Myocyte (in vitro differentiated cells): ENCODE measurements around the gene HNRNPA3. TPM values are rescaled to one million over a fixed set of nuclear protein-coding genes. Genes with fewer than 3 reads are reported as not detected.
"Not testable (repeated sequence)": the region's sequence is repeated elsewhere in the genome, so short reads cannot be mapped to it uniquely, and the experiment has no call there.

ENCODE experiments used
- DNase-seq: peaks from one replicate; pipeline ENCODE4 v3.0.0-alpha.2; 2012; ENCODE audit warnings: low read depth
- total RNA-seq: library from RNA; depleted of rRNA; stranded (reverse); fragments of >200 nt; gene quantifications from 2 replicates; pipeline ENCODE4 v1.2.3, GENCODE V29; 2014

Gene HNRNPA3
- total RNA-seq, 1 donor from 2014 or later = 29.6 TPM

DNA sequence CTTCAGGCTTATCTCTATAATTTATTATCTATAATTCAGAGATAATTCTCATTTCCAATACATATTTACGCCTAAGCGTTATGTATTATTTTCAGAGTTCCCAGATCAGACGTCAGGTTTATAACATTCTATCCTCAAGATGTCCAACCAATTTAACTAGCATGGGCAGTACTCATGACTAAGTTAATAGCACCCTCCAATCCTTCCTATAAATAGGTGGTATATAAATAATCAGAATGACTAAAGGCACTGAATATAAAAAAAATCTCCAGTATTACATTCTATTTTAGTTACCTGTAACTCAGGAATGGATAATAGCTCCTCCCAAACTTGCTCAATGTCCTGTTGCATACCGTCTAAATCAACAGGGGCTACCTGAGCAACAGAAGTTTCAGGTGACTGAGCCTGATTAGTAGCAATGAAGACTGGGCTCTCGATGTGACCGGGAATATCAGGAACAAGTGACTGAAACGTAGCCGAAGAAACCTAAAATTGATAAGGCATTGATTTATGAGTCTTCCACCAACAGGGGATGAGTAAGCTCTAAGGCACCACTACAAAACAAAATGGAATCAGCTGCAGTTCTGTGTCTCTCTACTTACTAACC lies 19.6 kb downstream of the HNRNPA3 start:
- DNase-seq = no peak

DNA sequence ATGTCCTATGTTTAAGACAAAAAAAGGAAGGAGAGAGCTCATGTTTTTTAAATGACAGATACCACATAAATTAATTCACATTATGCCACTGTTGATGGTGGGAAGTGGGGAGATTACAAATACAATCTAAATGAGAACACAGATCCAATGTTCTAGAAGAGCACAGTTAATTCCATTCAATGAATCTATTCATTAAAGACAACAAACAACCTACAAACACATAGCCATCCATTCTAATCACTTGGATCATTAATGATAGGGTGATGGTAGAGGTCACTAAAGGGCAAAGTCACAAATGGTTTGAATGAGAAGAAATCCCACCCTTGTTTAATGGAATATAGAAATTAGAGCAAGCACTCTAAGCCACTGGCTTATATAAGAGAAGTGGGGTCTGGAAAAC lies 21.7 kb downstream of the HNRNPA3 start:
- no peak for DNase-seq

DNA sequence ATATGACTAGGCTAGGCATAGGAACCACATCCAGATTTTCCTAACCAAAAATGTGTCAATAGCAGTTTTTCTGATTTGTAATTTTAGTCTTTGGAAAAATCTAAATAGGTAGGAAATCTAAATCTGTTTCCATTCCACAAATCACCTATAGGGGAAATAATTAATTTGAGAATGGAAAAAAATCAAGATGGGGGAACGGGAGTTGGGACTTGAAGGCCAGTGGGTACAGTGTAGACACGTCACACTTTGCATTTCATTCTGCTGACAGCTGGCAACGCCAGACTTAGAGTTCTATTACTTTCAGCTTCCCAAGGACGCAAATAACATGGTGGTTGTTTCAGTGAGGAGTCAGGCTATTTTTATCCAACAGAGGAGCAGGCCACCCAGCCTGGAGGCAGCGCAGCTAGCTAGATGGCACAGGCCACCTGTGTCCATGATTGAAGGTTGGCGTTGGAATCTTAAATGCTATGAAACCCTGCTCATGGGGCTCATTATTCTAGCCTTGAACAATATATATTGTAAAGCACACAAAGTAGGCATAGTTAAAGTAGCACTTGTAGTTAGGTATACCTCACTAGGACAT lies 23.4 kb downstream of the HNRNPA3 start:
- peak; percentile 81 for DNase-seq

DNA sequence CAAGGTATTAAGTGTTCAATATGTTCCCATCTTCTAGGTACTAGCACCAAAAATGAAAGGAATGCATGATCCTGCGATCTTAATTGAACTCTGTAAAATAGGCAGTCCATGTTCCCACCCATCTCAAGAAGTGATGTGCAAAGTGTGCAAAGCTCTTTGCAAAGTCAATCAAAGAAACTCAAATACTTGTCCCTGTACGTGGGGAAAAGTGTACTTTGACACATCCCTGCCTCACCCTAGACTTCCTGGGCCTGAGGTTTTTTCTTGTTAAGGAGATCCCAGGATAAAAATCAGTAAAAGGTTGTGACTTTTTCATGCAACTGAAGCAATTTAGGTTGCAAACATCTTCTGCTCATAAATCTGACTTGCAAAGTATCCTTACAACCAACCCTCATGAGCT lies 25.3 kb downstream of the HNRNPA3 start:
- no peak for DNase-seq

DNA sequence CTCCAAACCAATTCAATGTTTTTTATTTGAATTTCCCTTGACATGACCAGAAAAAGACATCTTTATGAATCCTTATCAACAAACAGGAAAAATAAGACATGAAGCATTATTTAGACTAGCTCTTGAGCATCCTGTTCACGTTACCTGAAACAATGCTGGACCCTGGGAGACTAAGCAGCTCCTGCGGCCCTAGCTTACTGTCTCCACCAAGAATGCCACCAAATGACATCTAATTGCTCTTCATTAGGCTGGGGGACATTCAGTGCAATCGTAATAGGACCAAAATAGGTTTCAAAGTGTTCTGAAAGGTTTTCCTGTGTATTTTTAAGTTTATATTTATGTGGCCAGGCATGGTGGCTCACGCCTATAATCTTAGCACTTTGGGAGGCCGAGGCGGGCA lies 26.5 kb downstream of the HNRNPA3 start:
- no peak for DNase-seq

DNA sequence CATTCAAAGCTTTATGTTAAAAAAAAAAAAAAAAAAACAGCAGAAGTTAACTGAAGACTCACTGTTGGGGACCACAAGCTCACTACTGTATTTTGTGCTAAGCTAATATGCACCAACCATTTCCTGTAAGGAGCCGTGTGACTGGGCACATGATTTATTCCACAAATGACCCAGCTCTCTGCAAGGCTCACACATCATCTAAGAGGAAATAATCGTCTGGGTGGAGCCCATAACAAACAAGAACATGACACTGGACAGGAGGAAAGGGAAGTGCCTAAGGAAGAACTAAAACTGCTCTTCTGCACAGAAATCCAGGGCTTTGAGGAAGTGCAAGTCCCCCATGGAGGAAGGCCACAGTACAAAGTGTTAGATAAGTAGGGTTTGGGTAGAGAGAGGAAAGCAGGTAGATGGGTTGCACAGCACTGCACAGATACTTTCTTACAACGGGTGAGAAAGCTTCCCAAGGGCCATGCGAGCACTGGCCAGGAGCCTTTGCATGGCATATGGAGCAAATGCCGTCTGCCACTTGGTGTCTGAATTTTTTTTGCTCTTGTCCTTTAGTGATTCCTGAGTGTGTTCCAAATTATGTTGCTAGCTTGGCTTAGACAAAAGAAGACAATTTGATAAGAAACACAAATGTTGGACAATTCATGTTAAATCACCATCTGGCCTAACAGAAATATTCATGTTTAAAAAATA lies 27.5 kb downstream of the HNRNPA3 start:
- peak; percentile 51 for DNase-seq

DNA sequence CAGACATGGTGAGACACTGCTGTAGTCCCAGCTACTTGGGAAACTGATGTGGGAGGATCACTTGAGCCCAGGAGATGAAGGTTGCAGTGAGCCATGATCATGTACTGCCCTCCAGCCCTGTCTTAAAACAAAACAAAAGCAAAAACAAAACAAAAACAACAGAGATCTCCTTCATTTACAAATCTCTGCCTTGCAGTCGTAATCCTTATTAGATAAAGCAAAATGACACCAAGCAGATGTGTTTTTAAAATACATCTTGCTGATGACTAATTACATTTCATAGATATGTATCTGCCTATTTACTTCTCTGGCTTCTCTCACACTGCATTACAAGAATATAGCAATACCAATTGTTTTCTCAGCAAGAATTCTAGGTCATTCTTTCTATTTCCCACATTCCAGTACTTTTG lies 29.1 kb downstream of the HNRNPA3 start:
- DNase-seq = no peak

DNA sequence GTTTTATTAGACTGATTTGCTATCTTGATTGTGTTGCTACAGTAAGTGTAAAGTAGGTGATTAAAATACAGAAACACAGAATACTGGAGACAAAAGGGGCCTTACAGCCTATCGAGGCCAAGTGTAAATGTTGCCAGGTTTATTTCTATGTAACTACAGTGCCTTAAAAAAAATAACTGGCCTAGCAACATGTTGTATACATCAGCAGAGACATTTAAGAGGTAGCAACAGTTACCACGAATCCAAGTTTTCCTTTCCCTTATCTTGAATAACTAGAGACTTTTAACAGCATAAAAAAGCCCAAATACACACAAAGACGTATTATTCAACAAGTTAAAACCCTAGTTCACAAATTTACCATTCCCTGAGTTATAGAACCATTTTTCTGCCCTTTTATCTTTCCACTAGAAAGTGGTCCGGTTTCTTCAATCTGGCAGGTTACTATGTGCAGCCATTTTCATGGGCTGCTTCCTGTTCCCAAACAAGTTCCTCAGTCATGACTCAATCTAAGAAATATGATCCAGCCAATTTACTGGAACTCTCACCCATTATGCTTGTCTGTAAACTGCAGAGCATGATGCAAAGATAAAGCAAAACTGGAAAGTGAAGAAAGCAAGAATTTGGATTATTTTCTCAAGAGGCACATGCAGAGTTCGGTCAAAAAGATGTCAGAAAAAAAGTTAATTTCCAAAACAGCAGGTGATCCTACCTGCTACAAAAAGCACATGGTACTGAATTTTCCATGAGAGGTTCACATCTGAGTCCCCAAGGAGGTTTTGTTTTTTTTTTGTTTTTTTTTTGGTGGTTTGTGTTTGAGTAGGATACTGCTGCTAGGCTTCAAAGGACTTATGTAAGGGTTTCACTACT lies 29.8 kb downstream of the HNRNPA3 start:
- DNase-seq = peak; percentile 78

DNA sequence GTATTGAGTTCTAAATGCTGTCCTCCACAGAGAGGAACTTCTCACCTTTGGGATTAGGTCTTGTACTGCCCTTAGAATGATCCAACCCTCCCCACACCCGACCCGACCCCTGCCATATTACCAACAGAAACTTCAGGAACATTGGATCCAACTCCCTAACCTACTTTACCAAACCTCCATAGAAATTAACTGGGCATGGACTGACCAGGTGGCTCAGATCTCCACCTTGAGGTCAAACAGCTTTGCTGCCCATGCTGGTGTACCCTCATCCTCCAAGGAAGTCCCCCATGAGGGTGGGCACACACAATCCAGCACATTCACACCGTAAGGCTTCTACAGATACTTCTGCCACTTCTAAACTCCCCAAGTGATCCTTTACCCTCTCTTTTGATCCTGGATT lies 30.5 kb downstream of the HNRNPA3 start:
- no peak for DNase-seq

DNA sequence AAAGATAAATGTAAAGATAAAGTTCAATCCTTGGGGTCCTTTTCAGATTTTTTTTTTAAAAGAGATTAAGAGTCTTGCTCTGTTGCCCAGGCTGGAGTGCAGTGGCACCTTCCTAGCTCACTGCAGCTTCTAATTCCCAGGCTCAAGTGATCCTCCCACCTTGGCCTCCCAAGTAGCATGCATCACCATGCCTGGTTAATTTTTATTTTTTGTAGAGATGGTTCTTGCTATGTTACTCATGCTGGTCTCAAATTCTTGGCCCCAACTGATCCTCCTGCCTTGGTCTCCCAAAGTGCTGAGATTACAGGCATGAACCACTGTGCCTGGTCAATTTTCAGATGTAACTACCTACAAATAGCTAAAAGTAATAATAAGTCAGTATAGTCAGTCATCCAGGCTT lies 30.9 kb downstream of the HNRNPA3 start:
- DNase-seq = no peak

DNA sequence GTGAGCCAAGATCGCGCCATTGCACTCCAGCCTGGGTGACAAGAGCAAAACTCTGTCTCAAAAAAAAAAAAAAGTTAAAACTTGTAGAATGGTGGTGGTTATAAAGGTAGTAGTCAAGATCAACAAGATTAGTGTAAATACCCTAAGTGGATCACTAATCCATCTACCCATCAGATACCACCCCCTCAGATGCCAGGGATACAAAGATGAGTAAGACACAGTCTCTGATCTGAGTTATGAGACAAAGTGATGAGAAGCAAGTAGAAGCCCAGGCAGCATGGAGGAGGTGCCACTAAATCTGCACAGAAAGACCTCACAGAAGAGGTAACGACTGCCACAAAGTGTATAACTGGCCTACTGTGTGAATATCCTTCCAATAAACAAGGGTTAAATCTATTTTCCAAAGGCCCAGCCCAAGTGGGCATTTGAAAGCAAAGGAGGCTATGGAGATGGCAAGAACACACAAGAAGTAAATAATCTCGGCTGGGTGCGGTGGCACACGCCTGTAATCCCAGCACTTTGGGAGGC lies 31.7 kb downstream of the HNRNPA3 start:
- DNase-seq = no peak

DNA sequence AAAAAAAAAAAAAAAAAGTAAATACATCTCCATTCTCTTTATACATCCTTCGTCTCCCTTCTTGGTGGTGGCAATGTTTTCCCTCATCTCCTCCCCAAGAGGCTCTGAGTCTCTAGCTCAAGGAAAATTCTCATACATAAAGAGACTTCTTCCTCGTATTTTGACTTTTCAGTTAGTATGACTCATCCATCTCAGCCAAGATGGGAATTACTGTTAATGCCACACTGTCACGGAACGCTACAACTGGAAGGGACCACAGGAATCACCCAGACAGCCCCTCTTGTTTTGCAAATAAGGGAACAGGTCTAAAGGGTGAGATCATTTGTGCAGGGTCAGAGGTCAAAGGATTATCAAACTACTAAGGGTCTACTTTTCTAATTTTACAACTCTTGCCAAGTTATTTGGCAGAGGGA lies 32.4 kb downstream of the HNRNPA3 start:
- DNase-seq = peak; percentile 87

DNA sequence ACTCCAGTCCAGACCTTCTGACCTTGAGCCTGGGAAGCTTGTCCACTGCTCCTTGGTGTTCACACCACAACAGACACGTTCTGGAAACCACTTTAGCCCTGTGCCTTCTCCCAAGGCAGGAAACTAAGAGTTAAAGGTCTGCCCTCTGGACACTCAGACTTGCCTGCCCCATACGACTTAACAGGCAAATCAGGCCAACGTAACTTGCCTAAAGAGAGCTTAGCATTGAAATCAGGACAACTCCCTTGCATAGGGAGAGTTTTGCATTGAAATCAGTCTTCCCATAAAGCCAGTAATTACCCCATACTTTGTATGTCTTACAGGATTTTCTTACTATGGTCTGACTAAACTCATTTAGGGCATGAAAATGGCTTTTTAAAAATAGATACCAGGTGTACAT lies 33.4 kb downstream of the HNRNPA3 start:
- DNase-seq = no peak

DNA sequence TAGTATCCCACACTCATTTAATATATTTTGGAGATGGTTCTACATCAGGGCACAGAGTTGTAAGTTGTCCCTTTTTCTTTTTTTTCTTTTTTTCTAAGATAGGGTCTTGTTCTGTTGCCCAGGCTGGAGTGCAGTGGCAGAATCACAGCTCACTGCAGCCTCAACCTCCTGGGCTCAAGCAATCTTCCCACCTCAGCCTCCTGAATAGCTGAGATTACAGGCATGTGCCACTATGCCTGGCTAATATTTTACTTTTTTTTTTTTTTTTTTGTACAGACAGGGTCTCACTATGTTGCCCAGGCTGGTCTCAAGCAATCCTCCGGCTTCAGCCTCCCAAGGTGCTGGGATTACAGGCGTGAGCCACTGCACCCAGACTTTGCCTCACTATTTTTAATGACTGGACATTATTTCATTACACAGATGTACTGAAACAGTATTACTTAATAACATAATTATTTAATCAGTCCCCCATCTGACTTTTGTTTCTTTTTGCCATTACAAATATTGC lies 34.0 kb downstream of the HNRNPA3 start:
- DNase-seq = not testable (repeated sequence)

DNA sequence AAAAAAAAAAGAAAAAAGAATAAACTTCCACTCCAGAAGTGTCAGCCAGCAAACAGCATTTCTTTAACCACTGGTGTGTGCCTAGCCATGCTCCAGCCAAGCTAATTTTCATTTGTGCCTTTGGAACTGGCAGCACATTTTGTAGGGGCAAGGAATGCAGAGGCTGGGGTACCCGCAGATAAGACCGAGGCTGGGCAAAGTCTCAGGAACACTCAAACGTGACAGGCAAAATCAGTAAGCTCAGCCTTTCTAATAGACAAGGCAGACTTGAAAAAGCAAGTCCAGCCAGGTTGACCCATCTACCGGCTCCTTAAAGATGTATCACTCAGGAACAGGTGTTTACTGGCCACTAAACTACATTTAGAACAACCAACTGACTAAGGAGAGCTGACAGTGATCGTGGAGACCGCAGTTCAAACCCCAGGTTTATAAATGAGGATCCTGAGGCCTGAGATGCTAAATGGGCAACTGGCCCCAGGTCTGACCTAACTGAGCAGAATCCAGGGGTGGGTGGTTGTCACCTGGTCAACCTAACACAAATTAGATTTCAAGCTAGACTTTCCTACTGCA lies 35.2 kb downstream of the HNRNPA3 start:
- peak; percentile 31 for DNase-seq

DNA sequence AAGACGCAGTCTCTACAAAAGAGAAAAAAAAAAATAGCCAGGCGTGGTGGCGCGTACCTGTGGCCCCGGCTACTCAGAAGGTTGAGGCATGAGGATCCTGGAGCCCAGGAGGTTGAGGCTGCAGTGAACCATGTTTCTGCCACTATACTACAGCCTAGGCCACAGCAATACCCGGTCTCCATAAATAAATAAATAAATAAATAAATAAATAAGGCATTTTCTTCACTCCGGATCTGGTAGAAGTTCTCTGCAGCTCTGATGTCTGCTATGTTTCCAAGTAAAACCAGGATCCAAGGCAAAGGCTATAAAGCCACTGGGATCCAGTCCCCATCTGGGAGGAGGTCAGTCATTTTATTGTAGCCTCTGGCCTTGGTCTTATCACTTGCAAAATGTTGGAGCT lies 36.4 kb downstream of the HNRNPA3 start:
- no peak for DNase-seq

DNA sequence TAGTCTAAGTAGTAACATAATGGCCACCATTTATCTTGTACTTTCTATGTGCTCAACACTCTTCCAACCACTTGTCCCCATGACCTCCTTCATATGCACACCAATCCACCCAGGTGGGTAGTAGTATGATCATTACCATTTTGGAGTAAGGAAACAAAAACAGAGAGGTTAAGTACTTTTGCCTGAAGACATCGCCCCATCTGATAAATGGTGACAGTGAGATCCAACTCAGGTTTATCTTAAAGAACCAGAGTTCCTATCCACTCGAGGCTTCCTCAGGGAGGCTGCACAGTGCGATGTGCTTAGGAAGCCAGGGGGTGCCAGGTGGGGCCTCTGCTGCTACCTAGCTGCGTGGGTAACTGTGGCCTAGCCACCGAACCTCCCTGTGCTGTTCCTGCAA lies 37.9 kb downstream of the HNRNPA3 start:
- DNase-seq = no peak

DNA sequence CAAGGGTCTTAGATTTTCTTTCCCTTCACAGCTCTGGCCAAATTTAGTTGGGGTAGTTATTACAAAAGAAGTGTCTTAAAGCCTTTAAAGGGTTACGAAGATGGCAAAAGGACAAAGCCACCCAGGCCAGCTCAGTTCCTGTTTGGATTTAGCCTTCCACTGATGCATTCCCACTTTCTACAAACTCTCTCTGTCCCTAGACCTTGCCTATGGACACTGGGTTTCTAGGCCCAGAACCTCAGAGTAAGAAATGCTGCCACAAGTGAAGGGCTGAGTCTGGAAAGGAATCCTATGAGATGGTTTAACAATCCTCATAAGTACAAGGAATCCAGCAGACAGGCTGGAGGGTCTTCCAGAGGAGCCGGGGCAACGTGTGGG lies 38.6 kb downstream of the HNRNPA3 start:
- DNase-seq = no peak

DNA sequence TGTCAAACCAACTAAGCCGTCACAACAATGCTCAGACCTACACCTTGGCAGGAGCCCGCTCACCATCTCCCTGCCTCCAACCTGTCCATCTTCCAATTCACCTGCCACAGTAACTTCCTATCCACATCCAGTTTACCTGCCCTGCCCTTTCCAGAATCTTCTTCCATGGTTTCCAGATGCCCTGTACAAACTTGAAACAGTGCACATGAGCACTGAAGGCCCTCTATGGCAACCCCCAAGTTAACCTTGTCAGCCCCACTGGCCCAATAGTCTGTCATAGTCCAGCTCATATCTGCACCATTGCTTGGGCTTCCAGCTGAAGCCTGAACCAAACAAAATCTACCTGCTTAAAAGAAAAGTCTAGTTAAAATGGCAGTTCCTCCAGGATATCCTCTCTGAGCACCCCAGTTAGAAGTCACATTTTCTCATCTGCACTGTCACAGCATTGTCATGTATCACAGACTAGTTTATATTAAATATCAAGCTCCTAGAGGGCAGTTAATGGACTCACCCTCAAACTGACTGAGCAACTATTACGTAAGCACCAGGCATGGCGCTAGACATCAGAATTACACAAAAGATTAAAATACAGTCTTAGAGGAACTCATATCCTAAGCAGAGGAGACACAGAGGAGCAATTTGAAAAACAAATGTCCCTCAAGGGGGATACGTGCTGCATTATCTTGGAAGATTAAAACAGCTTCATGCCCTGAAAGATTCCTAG lies 40.4 kb downstream of the HNRNPA3 start:
- DNase-seq = no peak

DNA sequence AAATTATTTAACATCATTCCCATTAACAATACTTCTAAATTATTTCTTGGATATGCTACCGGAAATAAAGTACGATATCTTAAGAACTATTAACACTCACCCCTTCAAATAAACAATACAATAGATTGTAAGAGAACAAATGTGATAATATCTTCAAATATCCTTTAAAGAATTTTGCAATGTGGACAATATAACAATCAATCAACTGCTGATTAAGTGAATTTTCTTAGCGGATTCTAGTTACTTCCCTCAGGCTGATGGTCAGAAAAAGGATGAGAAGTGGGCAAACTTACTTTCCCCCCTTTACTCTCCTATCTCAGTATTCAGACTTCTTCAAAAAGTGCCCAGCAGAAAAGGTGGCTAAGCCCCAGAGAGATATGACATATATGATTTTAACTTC lies 41.1 kb downstream of the HNRNPA3 start:
- DNase-seq = no peak
